Activated CD4-positive, alpha-beta T cell treated with anti-CD3 and anti-CD28 coated beads, Interleukin-10, Interleukin-2, amounts not matched to agents 100 ng/mL and 50 ng/mL, durations not matched to agents 16 hours and 8 hours (primary cell): ENCODE data around the gene C5orf47.

ENCODE experiments used
- DNase-seq: peaks from one replicate; pipeline ENCODE4 v3.0.0-alpha.2; 2020

C5orf47 gene

DNA sequence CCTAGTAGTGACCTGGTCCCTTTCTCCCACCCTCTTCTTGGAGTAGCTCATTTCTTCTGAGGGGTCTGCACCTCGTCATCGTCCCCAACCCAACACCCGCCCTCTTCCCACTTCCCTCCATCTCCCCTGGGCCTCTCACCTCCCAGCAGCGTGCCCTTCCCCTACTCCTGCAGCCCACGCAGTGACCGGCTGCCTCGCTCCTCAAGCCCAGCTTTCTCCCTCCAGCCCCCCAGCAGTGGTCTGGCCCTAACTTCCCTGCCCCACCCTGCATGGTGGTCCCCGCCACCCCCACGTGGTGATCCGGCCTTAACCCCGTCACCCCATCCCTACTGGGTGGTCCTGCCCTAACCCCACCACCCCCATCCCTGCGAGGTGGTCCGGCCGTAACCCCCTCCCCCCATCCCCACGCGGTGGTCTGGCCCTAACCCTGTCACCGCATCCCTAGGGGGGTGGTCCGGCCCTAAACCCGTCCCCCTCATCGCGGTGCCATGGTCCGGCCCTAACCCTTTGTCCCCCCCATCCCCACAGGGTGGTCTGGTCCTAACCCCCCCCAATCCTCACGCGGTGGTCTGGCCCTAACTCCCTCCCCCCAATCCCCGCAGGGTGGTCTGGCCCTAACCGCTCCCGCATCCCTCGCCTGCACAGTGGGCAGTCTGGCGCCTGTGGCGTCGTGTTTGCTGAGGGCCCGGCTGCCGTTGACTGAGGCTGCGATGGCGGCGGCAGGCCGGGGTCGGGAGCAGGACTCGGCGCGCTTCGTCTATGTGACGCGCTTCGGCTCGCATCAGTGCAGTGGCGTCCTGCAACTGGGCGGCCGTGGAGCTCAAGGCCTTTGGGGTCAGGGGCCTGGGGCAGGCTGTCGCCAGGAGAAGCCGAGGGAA, at the start of gene C5orf47:
Gene C5orf47, plus strand, starts transcription at position 617 of the 878 bp plus-strand sequence. Its CDS starts 94 bp downstream, at position 711.
- no peak for DNase-seq

DNA sequence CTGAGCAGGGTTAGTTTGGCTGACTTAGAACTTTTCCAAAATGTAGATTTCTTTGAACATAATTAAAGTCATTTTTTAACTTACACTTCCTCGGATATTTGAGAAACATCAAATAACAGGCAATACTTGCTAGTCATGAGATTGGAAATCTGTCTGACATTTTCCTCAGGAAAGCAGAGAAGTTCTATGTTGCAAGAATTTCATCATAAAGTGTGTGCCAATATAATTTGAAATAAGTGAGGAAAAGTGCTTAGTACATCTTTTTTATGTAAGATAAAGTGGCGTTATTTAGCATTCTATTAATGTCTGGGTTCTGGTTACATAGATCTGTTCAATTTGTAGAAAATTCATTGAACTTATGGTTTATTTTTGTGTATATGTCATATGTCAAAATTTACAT, 48.7 kb upstream of the C5orf47 start:
- DNase-seq = no peak

DNA sequence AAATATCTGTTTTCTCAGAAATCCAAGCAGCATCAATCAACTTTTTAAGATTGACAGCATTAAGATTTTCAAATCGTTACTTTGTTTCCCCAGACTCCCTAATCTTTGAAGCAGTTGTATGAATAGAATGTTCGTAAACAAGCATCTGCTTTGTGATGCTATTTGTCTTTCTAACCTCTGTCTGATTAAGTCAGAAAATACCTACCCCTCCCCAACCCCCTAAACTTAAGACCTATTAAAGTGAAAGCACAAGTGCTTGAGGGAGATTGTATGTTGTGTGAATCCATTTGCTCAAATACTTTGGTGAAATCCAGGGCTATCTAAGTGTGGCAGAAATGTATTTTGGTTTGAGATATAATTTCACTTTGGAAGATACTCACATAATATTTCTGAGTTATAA, 47.9 kb upstream of the C5orf47 start:
- no peak for DNase-seq

DNA sequence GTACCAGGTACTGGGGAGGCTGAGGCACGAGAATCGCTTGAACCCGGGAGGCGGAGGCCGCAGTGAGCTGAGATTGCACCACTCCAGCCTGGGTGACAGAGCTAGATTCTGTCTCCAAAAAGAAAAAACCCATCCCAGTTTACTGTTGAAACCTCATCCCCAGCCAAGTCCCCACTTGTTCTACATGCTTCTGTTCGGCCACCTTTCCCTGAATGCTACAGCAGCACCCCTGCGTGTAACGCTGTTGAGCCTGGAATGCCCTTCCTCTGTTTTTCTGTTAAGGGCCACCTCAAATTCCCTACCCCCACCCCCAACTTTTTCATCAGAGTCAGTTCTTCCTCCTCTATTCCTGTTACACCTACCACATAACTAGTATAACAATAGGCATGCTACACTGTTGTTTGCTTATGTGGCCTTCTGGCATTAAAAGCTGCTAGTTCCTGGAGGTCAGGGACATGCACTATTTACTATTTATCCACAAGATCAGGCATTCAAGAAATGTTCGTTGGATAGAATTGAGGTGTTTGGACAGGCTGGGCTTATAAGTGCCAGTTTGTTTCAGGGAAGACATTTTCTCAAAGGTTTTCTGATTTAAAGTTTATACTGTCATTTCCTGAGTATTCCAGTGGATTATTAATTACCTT, 47.1 kb upstream of the C5orf47 start:
- no peak for DNase-seq

GRCh38 chr5:173944511-173944910, 44.5 kb upstream of the C5orf47 start:
- no peak for DNase-seq

GRCh38 chr5:173945160-173945559, 43.8 kb upstream of the C5orf47 start:
- no peak for DNase-seq

- no peak for DNase-seq
Measured at GRCh38 chr5:173946323-173946722, 42.6 kb upstream of the C5orf47 start.

- no peak for DNase-seq
Measured at GRCh38 chr5:173950829-173951228, 38.1 kb upstream of the C5orf47 start.

GRCh38 chr5:173953528-173954090, 35.4 kb upstream of the C5orf47 start:
- no peak for DNase-seq

GRCh38 chr5:173954671-173955521, 34.1 kb upstream of the C5orf47 start:
- DNase-seq = no peak

- DNase-seq = no peak
Measured at GRCh38 chr5:173960986-173961385, 28.0 kb upstream of the C5orf47 start.

GRCh38 chr5:173961418-173961817, 27.6 kb upstream of the C5orf47 start:
- no peak for DNase-seq

- DNase-seq = no peak
Measured at GRCh38 chr5:173962436-173962972, 26.5 kb upstream of the C5orf47 start.

DNA sequence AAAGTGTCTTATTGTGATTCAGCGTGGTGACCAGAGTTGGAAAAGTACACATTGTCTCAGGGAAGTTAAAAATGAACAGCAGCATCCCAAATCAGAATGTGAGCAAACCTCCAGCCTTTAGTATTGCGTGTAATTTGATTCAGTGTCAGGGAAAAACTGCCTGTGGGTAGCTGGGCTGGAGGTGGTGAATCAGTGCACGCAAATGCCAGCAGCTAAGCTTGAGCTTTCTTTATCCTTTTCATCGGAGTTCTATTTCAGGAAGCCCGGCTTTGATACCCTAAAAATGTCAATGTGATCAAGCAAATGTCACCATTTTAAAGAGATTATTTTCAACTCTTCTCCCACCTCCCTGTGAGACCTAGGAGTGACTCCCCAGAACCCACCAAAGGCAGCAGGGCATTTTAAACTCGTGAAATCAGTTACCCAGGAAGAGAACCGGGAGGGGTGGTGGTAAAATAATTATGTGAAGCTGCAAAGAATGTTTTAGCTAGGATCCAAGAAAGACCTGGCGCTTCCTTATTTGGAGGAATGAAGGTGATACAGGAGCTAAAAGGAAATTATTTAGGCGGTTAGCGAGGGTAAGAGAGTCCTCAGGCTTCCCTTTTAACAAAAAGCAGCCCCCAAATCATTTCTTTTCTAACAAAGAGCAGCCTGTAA, 25.7 kb upstream of the C5orf47 start:
- no peak for DNase-seq

- no peak for DNase-seq
Measured at GRCh38 chr5:173963867-173964441, 25.0 kb upstream of the C5orf47 start.

DNA sequence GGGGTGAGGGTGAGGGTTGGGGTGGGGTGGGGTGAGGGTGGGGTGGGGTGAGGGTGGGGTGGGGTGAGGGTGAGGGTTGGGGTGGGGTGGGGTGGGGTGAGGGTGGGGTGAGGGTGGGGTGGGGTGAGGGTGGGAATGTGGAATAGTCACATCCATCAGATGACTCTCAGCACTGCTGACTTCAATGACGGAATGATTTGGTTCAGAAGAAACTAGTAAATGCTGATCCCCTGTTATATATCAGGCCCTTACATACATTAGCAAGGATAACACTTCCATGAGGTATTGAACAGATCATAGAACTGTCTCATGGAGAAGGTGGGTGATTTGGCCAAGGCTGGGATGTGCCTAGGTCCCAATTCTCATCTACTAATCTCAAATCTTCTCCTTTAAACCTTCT, 24.5 kb upstream of the C5orf47 start:
- no peak for DNase-seq

DNA sequence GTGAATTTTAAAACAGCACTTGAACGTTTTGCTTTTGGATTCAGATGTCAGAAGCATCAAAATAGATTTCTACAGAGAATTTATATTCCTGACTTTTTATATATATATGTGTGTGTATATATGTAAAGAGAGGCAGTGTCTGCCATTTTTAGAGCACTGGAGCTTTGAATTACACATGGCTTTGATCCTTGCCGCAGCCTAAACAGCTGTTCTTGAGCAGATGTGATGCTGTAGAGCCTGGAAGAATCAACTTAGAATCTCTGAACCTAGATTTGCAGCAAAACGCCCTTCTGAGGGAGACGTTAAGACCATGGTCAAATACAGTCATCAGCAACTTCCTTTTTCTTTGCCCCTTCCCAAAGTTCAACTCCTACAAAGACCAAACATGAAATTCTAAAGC, 21.7 kb upstream of the C5orf47 start:
- no peak for DNase-seq

DNA sequence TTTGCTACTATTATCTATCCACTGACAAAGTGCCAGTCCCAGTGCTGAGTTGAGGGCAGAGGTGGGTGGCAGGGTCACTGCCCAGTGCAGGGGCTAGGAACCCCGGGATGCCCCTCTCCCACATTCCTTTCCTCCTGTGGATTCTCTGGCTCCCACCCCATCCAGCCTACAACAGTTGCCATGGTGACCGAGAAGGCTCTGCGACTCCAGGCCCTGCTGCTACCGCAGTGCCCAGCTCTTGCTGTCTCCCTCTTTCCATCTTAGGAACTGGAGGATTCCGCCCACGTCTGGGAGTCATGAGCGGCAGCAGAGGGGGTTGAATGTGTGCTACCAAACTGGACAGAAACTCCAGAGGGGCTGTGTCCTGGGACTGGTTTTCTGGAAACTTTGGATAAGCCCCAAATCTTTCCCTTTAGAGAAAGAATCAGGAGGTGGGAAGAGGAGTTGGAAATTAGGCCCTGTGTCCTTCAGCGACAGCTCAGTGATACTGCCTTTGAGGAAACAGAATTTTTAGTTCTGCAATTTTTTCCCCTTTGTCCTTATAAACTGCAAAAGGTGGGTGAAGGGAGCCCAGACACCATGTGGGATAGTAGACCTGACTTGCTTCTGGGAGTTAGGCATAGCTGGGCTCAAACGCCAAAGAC, 20.7 kb upstream of the C5orf47 start:
- DNase-seq = no peak

DNA sequence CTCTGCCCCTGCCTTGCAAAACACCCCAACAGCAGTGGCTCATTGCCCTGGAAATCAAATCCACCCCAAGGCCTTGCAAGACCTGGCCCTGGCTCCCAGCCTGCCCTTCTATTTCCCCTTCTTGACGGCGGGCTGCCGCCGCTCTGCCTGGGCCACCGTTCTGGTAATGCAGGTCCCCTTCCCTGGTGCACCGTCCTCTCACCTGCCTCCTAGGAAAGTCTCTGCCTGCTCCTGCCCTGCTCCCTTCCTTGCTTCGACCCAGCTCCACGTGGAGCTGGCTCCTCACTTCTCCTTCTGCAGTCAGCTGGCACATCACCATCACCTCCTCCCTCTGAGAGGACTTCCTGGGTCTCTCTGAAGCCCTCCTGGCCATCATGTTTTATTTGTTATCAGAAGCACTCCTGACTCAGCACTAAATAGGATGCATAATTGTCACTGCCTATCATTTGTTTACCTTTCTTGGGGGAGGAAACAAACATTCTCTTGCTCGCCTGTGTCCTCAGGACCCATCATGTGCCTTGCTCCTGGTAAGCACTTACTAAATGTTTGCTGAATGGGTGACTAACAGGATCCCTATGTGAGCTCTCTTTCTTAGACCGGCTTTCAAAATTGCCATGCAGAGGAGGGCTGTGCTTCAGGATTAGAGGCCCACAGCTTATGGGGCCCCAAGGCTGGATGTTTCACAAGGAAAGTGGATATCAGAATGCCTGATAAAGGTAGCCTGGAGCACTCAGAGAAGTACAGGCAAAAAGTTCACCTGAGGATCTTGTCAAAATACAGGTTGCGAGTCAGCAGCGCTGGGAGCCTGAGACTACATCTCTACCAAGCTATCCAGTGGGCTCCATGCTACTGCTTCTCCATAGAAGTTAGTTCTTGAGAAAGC, 19.6 kb upstream of the C5orf47 start:
- no peak for DNase-seq
